PFSK-1 (cell line): ENCODE results near the gene EDRF1.

Source experiments
- POLR2AphosphoS5 ChIP-seq: IDR thresholded peaks from 2 replicates; pipeline ENCODE4 v1.6.1; 2012; ENCODE audit warnings: low read depth, mild to moderate bottlenecking, control low read depth, low read length, moderate library complexity
- SIN3A ChIP-seq: IDR thresholded peaks from 2 replicates; pipeline ENCODE4 v1.6.1; 2012; ENCODE audit warnings: mild to moderate bottlenecking, low read length, moderate library complexity, borderline replicate concordance; ENCODE audit not compliant: insufficient read depth
- TAF1 ChIP-seq: IDR thresholded peaks from 2 replicates; pipeline ENCODE4 v1.6.1; 2012; ENCODE audit warnings: low read length, control low read depth, borderline replicate concordance; ENCODE audit not compliant: insufficient read depth
- TF ChIP-seq, protein P1 (sequence below), 2 experiments: IDR thresholded peaks; 2 replicates each; pipeline versions ENCODE4 v1.6.1 to v1.8.0; 2011 to 2012; ENCODE audit warnings: low read depth in 2 of 2, low read length in 2 of 2, control low read depth in 1 of 2, inconsistent platforms in 1 of 2, mild to moderate bottlenecking in 1 of 2, moderate library complexity in 1 of 2; ENCODE audit not compliant: insufficient read depth in 1 of 2

DNA sequence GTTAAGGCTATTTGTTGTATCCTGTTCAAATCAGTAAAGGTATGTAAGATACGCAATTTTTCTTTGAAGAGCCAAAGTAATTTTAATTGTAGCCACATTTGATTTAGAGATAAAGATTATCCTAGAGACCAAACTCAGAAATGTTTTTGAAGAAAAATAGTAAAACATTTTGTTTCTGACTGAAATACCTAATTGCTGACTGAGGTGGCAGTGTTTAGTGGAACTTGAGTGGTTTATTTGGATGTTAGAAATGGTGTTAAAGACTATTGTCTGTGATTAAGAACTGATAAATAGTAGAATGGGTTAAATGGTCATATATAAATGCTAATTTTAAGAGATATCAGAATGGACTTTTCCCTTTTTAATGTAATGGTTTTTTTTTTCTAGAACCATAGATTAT lies 15.3 kb downstream of the EDRF1 start:
- TF ChIP-seq POLR2AphosphoS5, result no peak
- TF ChIP-seq TAF1, result no peak
- TF ChIP-seq, protein P1, sequence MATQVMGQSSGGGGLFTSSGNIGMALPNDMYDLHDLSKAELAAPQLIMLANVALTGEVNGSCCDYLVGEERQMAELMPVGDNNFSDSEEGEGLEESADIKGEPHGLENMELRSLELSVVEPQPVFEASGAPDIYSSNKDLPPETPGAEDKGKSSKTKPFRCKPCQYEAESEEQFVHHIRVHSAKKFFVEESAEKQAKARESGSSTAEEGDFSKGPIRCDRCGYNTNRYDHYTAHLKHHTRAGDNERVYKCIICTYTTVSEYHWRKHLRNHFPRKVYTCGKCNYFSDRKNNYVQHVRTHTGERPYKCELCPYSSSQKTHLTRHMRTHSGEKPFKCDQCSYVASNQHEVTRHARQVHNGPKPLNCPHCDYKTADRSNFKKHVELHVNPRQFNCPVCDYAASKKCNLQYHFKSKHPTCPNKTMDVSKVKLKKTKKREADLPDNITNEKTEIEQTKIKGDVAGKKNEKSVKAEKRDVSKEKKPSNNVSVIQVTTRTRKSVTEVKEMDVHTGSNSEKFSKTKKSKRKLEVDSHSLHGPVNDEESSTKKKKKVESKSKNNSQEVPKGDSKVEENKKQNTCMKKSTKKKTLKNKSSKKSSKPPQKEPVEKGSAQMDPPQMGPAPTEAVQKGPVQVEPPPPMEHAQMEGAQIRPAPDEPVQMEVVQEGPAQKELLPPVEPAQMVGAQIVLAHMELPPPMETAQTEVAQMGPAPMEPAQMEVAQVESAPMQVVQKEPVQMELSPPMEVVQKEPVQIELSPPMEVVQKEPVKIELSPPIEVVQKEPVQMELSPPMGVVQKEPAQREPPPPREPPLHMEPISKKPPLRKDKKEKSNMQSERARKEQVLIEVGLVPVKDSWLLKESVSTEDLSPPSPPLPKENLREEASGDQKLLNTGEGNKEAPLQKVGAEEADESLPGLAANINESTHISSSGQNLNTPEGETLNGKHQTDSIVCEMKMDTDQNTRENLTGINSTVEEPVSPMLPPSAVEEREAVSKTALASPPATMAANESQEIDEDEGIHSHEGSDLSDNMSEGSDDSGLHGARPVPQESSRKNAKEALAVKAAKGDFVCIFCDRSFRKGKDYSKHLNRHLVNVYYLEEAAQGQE (IDR thresholded peaks at IDR 0.05; ENCODE audit: insufficient read depth in 1 of 2, low read depth in 2 of 2, low read length in 2 of 2), result no peak
- no peak for TF ChIP-seq SIN3A
